Spinal cord (tissue), 10 donors: ENCODE measurements around the gene CD93. TPM values are rescaled to one million over a fixed set of nuclear protein-coding genes. Genes with fewer than 3 reads are reported as not detected.

Source experiments
- DNase-seq, 6 donors: peaks; one replicate each; pipeline versions ENCODE4 v3.0.0 to v3.0.0-alpha.2; 2013 to 2015; ENCODE audit warnings: low spot score in 6 of 6, low read depth in 4 of 6
- H3K27ac ChIP-seq: one replicate; pipeline ENCODE4 v1.5.1; 2013; ENCODE audit warnings: low read depth, low read length, control low read depth
- H3K27me3 ChIP-seq: one replicate; pipeline ENCODE4 v1.6.1; 2013; ENCODE audit warnings: low read length; ENCODE audit not compliant: control insufficient read depth, insufficient read depth
- H3K36me3 ChIP-seq: one replicate; pipeline ENCODE4 v1.6.1; 2013; ENCODE audit warnings: low read length; ENCODE audit not compliant: control insufficient read depth, insufficient read depth
- H3K4me1 ChIP-seq: one replicate; pipeline ENCODE4 v1.6.1; 2013; ENCODE audit warnings: low read length; ENCODE audit not compliant: control insufficient read depth, insufficient read depth
- H3K4me3 ChIP-seq: one replicate; pipeline ENCODE4 v1.5.1; 2013; ENCODE audit warnings: low read depth, low read length, control low read depth
- H3K9me3 ChIP-seq: one replicate; pipeline ENCODE4 v1.6.1; 2013; ENCODE audit warnings: low read length; ENCODE audit not compliant: control insufficient read depth, insufficient read depth
- WGBS: methylation state at CpG from one replicate; pipeline ENCODE4 v1.1.5; 2013; ENCODE audit warnings: missing lambda C conversion rate; ENCODE audit not compliant: insufficient coverage; 5-methylcytosine and 5-hydroxymethylcytosine counted together
- polyA plus RNA-seq, 2 donors: library from polyadenylated mRNA; unstranded; fragments of 120-200 nt; gene quantifications; one replicate each; pipeline ENCODE4 v1.2.1, GENCODE V29; 2013; ENCODE audit not compliant: insufficient read length in 2 of 2
- total RNA-seq, 2 donors: library from RNA; depleted of rRNA in 1 of 2; stranded (reverse); fragments of 120-200 nt in 1 of 2; fragments of >200 nt in 1 of 2; gene quantifications; one replicate each; pipeline versions ENCODE4 v1.2.3 to v1.2.4, GENCODE V29; 2013 to 2014
- donor health status: healthy.

CD93 gene
- total and polyA plus RNA-seq, 4 donors, result 19.6 to 54.5 (median 26.6) TPM

GRCh38 chr20:23079926-23080325 lies 6.2 kb downstream of the CD93 start:
- H3K4me1 ChIP-seq, result peaks cover 9% of the 10 kb centered on the region
- no peak overlapping the region for H3K4me3 ChIP-seq
- H3K27ac ChIP-seq, result no peak overlapping the region
- no peaks in the 10 kb centered on the region for H3K27me3 ChIP-seq
- H3K9me3 ChIP-seq, result no peaks in the 10 kb centered on the region
- DNase-seq, result no peak
- WGBS, result no CpG with 5 or more reads among the region's 2 CpGs
- no peaks in the 10 kb centered on the region for H3K36me3 ChIP-seq

- WGBS, result 34% methylated on average over 4 of the region's 6 CpGs
- H3K4me3 ChIP-seq, result no peak overlapping the region
- H3K27me3 ChIP-seq, result no peaks in the 10 kb centered on the region
- peaks cover 6% of the 10 kb centered on the region for H3K4me1 ChIP-seq
- no peaks in the 10 kb centered on the region for H3K36me3 ChIP-seq
- no peaks in the 10 kb centered on the region for H3K9me3 ChIP-seq
- no peak for DNase-seq
- H3K27ac ChIP-seq, result no peak overlapping the region
Observed at GRCh38 chr20:23079016-23079351, 7.1 kb downstream of the CD93 start.

- Histone ChIP-seq H3K36me3 (no peaks in the 10 kb centered on the region), H3K4me3 (no peak overlapping the region), H3K4me1 (peaks cover 6% of the 10 kb centered on the region), H3K27ac (no peak overlapping the region), H3K27me3 (no peaks in the 10 kb centered on the region), H3K9me3 (no peaks in the 10 kb centered on the region)
- 56% methylated on average over 3 of the region's 5 CpGs for WGBS
- DNase-seq, result peak in 2 of 6 donors; percentile 53 to 79
Observed at GRCh38 chr20:23078351-23079015, 7.6 kb downstream of the CD93 start.

GRCh38 chr20:23077277-23077676 lies 8.8 kb downstream of the CD93 start:
- H3K27me3 ChIP-seq, result peaks cover 2% of the 10 kb centered on the region
- no peaks in the 10 kb centered on the region for H3K36me3 ChIP-seq
- H3K27ac ChIP-seq, result no peak overlapping the region
- 94% methylated on average over 4 of the region's 4 CpGs for WGBS
- H3K4me1 ChIP-seq, result peaks cover 6% of the 10 kb centered on the region
- no peak overlapping the region for H3K4me3 ChIP-seq
- no peak for DNase-seq
- H3K9me3 ChIP-seq, result no peaks in the 10 kb centered on the region

- Histone ChIP-seq H3K27ac (no peak overlapping the region), H3K9me3 (peaks cover under 1% of the 10 kb centered on the region), H3K4me3 (no peak overlapping the region), H3K4me1 (peaks cover 5% of the 10 kb centered on the region), H3K36me3 (no peaks in the 10 kb centered on the region), H3K27me3 (peaks cover 2% of the 10 kb centered on the region)
- no peak for DNase-seq
- WGBS, result 85% methylated on average over 3 of the region's 3 CpGs
Observed at GRCh38 chr20:23074052-23074451, 12.1 kb downstream of the CD93 start.

GRCh38 chr20:23072892-23073586 lies 13.1 kb downstream of the CD93 start:
- Histone ChIP-seq H3K9me3 (peaks cover 1% of the 10 kb centered on the region), H3K4me1 (peaks cover 2% of the 10 kb centered on the region), H3K27me3 (peaks cover 2% of the 10 kb centered on the region), H3K27ac (no peak overlapping the region), H3K4me3 (no peak overlapping the region), H3K36me3 (no peaks in the 10 kb centered on the region)
- WGBS, result 78% methylated on average over 6 of the region's 11 CpGs
- DNase-seq, result peak in 1 of 6 donors; percentile 14

GRCh38 chr20:23071996-23072395 lies 14.1 kb downstream of the CD93 start:
- Histone ChIP-seq H3K9me3 (peaks cover 1% of the 10 kb centered on the region), H3K27ac (no peak overlapping the region), H3K4me1 (peaks cover 2% of the 10 kb centered on the region), H3K4me3 (no peak overlapping the region), H3K36me3 (no peaks in the 10 kb centered on the region), H3K27me3 (peaks cover 2% of the 10 kb centered on the region)
- DNase-seq, result peak in 1 of 6 donors; percentile 9
- WGBS, result no CpG with 5 or more reads among the region's 4 CpGs

- no peak overlapping the region for H3K27ac ChIP-seq
- WGBS, result 83% methylated on average over 1 of the region's 3 CpGs
- H3K36me3 ChIP-seq, result no peaks in the 10 kb centered on the region
- H3K9me3 ChIP-seq, result peaks cover 1% of the 10 kb centered on the region
- H3K27me3 ChIP-seq, result peaks cover 2% of the 10 kb centered on the region
- H3K4me3 ChIP-seq, result no peak overlapping the region
- H3K4me1 ChIP-seq, result no peaks in the 10 kb centered on the region
- no peak for DNase-seq
Observed at GRCh38 chr20:23071398-23071797, 14.7 kb downstream of the CD93 start.

GRCh38 chr20:23069108-23069507 lies 17.0 kb downstream of the CD93 start:
- Histone ChIP-seq H3K27me3 (peaks cover 2% of the 10 kb centered on the region), H3K4me1 (no peaks in the 10 kb centered on the region), H3K36me3 (no peaks in the 10 kb centered on the region), H3K4me3 (no peak overlapping the region), H3K27ac (no peak overlapping the region), H3K9me3 (peaks cover 1% of the 10 kb centered on the region)
- WGBS, result no CpG with 5 or more reads among the region's 2 CpGs
- peak in 1 of 6 donors; percentile 64 for DNase-seq

- Histone ChIP-seq H3K27me3 (peaks cover 2% of the 10 kb centered on the region), H3K4me3 (no peak overlapping the region), H3K4me1 (no peaks in the 10 kb centered on the region), H3K27ac (no peak overlapping the region), H3K36me3 (no peaks in the 10 kb centered on the region), H3K9me3 (peaks cover 1% of the 10 kb centered on the region)
- no peak for DNase-seq
- WGBS, result no CpG with 5 or more reads among the region's 1 CpG
Observed at GRCh38 chr20:23068283-23068682, 17.8 kb downstream of the CD93 start.
